GM21423 (cell line): ENCODE measurements around the gene HAPLN2.
A peak's percentile ranks its signal among the peaks of the same experiment; 100 is the strongest.

Experiments used
- ATAC-seq: cut with Tn5 transposase; IDR thresholded peaks from one replicate; pipeline ENCODE4 v1.9.1; 2021; ENCODE audit warnings: mild to moderate bottlenecking, moderate library complexity; ENCODE audit not compliant: unreplicated experiment

HAPLN2 gene

GRCh38 chr1:156659988-156660751, 41.0 kb downstream of the HAPLN2 start:
- ATAC-seq: peak; percentile 50

- ATAC-seq: no peak
These were observed 41.5 kb downstream of the HAPLN2 start for GRCh38 chr1:156660752-156661112.

GRCh38 chr1:156662005-156662799, 43.0 kb downstream of the HAPLN2 start:
- ATAC-seq: no peak

DNA sequence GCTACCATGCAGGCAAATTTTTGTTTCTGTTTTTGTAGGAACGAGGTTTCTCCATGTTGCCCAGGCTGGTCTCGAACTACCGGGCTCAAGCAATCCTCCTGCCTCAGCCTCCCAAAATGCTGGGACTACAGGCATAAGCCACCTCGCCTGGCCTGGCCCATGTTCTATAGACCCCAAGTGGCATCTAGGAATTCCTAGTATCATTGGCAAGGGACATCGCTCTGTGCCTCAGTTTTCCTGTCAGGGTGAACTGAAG, 43.5 kb downstream of the HAPLN2 start:
- ATAC-seq: no peak

- ATAC-seq: no peak
These were observed 44.0 kb downstream of the HAPLN2 start for GRCh38 chr1:156663178-156663577.

DNA sequence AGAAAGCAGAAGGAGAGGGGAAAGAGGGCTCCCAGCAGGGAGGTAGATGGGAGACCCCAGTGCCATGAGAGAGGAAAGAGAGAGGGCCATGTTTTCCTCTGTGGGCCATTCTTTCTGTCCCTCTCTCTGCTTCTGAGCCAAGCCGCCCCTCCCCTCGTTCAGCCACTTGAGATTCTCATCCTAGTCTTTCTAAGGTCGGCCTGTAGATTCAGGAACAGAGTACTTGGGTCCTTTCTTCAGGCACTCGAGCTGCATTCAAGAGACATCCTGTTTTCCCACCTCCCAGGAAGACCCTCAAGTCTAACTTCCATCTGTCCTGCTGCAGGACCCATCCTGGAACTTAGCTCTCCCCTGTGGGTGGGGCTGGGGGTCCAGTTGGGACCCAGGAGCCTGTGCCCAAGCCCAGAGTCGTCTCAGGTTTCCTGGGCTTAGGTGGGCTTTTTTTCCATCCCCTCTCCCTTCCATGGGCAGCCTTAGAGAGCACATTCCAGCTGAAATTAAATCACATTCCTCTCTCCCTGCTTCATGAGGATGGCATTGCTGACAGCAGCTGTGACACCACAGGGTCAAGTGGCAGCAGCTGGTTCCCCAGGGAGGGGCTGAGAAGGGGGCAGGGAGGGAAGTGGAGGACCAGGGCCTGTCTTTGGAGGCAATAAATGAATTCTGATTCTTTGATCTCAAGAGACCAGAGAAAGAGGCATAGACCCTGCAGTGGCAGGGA, 45.0 kb downstream of the HAPLN2 start:
- ATAC-seq: no peak

GRCh38 chr1:156664767-156665411, 45.7 kb downstream of the HAPLN2 start:
- no peak for ATAC-seq

DNA sequence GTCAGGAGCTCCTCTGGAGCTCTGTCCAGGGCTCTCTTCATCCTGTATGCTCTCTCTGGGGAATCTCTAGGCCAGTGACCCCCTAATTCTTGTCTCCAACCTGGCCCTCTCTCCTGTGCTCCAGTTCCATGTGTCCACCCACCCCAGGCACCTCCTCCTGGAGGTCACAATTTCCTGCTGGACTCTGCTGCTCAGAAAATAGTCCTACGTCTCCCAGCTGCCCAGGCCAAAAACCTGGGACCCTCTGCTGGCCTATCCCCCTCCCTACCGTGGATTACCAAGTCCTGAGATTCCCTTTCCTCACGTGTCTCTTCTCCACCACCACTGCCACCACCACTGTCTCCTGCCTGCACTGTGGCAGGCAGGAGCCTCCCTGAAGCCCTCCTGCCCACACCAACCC, 46.3 kb downstream of the HAPLN2 start:
- ATAC-seq: no peak

GRCh38 chr1:156666862-156667609, 47.8 kb downstream of the HAPLN2 start:
- no peak for ATAC-seq

DNA sequence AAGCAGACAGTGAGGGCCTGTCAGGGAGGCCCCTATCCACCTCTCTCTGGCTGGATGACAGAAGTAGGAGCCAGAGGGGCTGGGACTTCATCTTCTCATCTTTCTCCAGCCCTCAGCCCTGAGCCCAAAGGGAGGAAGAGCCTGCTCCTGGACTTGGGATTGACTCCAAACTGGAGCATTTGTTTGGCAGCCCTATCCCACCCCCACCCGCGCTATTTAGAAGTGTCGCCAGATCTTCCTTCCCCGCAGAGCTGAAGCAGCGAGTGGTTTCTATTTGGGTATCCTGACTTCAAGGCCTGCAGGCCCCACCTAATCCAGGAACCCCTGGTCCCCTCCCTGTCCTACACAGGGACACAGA, 48.4 kb downstream of the HAPLN2 start:
- no peak for ATAC-seq

GRCh38 chr1:156667968-156668709, 48.9 kb downstream of the HAPLN2 start:
- ATAC-seq: no peak

DNA sequence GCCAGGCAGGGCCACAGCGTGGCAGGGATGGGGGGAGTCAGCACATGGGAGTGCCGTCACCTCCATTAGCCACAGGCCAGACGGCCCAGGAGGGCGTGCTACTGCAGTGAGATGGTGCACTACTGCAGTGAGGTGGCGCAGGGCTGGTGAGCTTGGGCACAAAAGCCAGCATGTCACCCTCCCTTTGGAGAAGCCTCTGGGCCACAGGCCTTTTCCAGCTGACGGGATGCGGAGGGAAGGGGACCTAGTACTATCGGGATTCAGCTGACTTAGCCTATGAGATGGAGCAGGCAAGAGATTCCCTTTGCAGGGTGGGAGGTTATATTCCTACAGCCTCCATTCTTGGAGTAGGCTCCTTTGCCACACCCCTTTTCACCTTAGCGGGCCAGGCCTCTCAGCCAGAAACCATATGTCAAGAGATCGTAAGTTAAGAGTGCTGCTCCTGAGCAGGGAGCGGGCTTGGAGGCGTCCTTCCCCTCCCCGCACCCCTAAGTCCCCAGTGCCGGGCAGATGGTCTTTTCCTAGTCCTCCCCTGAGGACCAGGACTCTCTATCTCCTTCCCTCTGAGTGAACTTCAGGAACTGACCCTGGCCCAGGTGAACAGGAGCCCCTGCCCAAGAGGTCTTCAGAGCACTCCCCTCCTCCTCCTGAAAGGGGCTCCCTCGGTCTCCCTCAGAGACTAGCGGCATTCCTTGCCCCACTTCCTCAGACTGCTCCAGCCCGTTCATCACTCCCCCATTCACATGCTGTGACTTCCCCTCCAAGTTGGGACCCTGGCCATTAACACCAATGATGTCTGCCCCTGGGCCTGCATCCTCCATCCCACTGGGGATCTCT, 49.8 kb downstream of the HAPLN2 start:
- no peak for ATAC-seq

DNA sequence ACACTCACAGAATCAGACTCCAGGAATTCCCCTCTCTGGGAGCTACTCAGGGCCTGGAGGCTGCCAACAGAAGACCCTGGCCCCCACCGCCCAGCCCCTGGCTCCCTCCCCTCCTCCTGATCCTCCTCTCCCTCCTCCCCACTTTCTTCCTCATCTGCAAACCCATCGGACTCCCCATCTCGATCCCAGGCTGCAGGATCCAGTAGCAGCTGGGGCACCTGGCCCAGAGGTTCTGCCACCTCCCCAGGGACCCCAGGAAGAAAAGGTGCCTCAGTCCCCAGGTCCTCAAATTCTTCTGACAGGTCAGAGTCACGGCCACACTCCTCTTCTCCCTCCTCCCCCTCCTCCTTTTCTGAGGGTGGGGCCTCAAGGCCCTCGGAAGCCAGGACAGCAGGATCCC, 50.6 kb downstream of the HAPLN2 start:
- ATAC-seq: no peak

DNA sequence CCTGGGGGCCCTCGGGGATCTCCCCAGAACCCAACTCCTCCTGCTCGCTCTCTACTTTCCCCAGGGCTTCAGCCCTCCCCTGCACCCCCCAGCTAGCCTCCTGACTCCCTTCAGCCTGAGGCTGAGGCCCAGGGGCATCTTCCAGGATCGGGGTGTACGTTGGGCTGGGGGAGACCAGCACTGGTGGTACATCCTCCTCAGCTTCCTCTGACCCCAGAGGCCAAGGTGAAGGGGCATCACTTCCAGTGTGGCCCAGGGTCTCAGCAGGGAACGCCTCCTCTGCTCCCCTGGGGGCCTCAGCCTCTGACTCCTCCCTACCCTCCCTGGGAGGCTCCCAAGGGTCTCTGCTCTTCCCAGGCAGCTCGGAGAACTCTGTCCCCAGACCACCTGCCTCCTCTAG, 51.1 kb downstream of the HAPLN2 start:
- ATAC-seq: no peak

DNA sequence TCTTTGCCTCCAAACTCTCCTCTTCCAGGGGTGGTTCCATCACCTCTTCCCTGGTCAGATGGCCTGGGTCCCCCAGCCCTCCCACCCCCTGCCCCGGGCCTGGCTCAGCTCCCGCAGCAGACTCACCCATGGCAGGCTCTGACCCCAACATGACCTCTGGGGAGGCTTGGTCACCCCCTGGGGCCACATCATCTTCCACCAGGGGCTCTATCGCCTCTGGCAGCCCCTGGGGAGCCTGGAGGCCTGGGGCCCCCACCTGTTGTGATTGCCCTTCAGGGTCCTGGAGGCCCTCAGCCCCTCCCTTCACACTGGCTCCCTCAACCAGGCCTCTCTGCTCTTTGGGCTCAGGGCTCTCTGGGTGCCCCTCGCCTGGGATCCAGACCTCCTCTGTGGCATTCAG, 51.6 kb downstream of the HAPLN2 start:
- no peak for ATAC-seq

GRCh38 chr1:156671804-156672203, 52.6 kb downstream of the HAPLN2 start:
- ATAC-seq: no peak

- ATAC-seq: no peak
These were observed 54.3 kb downstream of the HAPLN2 start for GRCh38 chr1:156673387-156674121.
